ENCODE data around the gene TRPV3.
"Not testable (repeated sequence)": the region's sequence is repeated elsewhere in the genome, so short reads cannot be mapped to it uniquely, and the experiment has no call there.

TRPV3 gene

GRCh38 chr17:3519472-3519871 is 38.1 kb downstream of the TRPV3 start:
- not testable (repeated sequence) for DNase-seq

- DNase-seq: no peak
These were observed 42.7 kb downstream of the TRPV3 start for GRCh38 chr17:3514873-3515272.

- DNase-seq: not testable (repeated sequence)
These were observed 43.4 kb downstream of the TRPV3 start for GRCh38 chr17:3514167-3514566.

GRCh38 chr17:3513305-3514035 is 44.1 kb downstream of the TRPV3 start:
- DNase-seq: no peak

GRCh38 chr17:3512505-3513171 is 45.0 kb downstream of the TRPV3 start:
- DNase-seq: no peak

- DNase-seq: no peak
These were observed 45.6 kb downstream of the TRPV3 start for GRCh38 chr17:3511852-3512504.

- no peak for DNase-seq
These were observed 47.5 kb downstream of the TRPV3 start for GRCh38 chr17:3510090-3510489.

- DNase-seq: no peak
These were observed 49.7 kb downstream of the TRPV3 start for GRCh38 chr17:3507869-3508268.

- no peak for DNase-seq
These were observed 50.5 kb downstream of the TRPV3 start for GRCh38 chr17:3507071-3507470.

- no peak for DNase-seq
These were observed 51.6 kb downstream of the TRPV3 start for GRCh38 chr17:3506054-3506453.

- no peak for DNase-seq
These were observed 52.6 kb downstream of the TRPV3 start for GRCh38 chr17:3505008-3505407.

GRCh38 chr17:3503285-3503684 is 54.3 kb downstream of the TRPV3 start:
- DNase-seq: no peak

- no peak for DNase-seq
These were observed 55.1 kb downstream of the TRPV3 start for GRCh38 chr17:3502466-3502865.

GRCh38 chr17:3501344-3501743 is 56.3 kb downstream of the TRPV3 start:
- no peak for DNase-seq

- no peak for DNase-seq
These were observed 60.5 kb downstream of the TRPV3 start for GRCh38 chr17:3497101-3497500.

- no peak for DNase-seq
These were observed 72.0 kb downstream of the TRPV3 start for GRCh38 chr17:3485481-3486068.

GRCh38 chr17:3482852-3483251 is 74.8 kb downstream of the TRPV3 start:
- no peak for DNase-seq

- no peak for DNase-seq
These were observed 77.6 kb downstream of the TRPV3 start for GRCh38 chr17:3479988-3480387.

GRCh38 chr17:3475812-3476610 is 81.6 kb downstream of the TRPV3 start, which contains the start of gene ASPA:
Gene ASPA, plus strand, starts transcription at chr17:3475997. Its CDS starts 163 bp downstream, at chr17:3476160.
- no peak for DNase-seq

- DNase-seq: no peak
These were observed 82.3 kb downstream of the TRPV3 start for GRCh38 chr17:3475251-3475685.

GRCh38 chr17:3474212-3474611 is 83.4 kb downstream of the TRPV3 start:
- DNase-seq: no peak

GRCh38 chr17:3472137-3472536 is 85.5 kb downstream of the TRPV3 start:
- DNase-seq: no peak

GRCh38 chr17:3471599-3471998 is 86.0 kb downstream of the TRPV3 start, which contains the start of gene SPATA22:
Gene SPATA22, minus strand, starts transcription at chr17:3471819. Its CDS starts 2,494 bp downstream, at chr17:3469325.
- no peak for DNase-seq

All from NCI-H82 (cell line).